COLO829 (cell line): Measurements from ENCODE around the gene NAPSA.
A peak's percentile ranks its signal among the peaks of the same experiment; 100 is the strongest.
"Not testable (repeated sequence)": the region's sequence is repeated elsewhere in the genome, so short reads cannot be mapped to it uniquely, and the experiment has no call there.

Experiments
- DNase-seq: peaks from one replicate; pipeline ENCODE4 v3.0.0; 2012; ENCODE audit warnings: low spot score

Gene NAPSA

GRCh38 chr19:50365434-50366306 lies at the start of gene NAPSA:
NAPSA (minus strand) TSS chr19:50365639; CDS start chr19:50365621, 18 bp downstream.
- no peak for DNase-seq

GRCh38 chr19:50413531-50413930 lies 48.1 kb upstream of the NAPSA start:
- no peak for DNase-seq

GRCh38 chr19:50413096-50413495 lies 47.7 kb upstream of the NAPSA start:
- no peak for DNase-seq

GRCh38 chr19:50412419-50412818 lies 47.0 kb upstream of the NAPSA start:
- DNase-seq, result no peak

- no peak for DNase-seq
These were observed 44.7 kb upstream of the NAPSA start for GRCh38 chr19:50410109-50410508.

- DNase-seq, result no peak
These were observed 43.9 kb upstream of the NAPSA start for GRCh38 chr19:50409347-50409746.

GRCh38 chr19:50406829-50407228 lies 41.4 kb upstream of the NAPSA start:
- DNase-seq, result no peak

- DNase-seq, result no peak
These were observed 40.8 kb upstream of the NAPSA start for GRCh38 chr19:50406156-50406820.

- DNase-seq, result no peak
These were observed 37.3 kb upstream of the NAPSA start for GRCh38 chr19:50402544-50403301.

- DNase-seq, result no peak
These were observed 36.4 kb upstream of the NAPSA start for GRCh38 chr19:50401605-50402450.

- DNase-seq, result no peak
These were observed 33.9 kb upstream of the NAPSA start for GRCh38 chr19:50399368-50399745.

GRCh38 chr19:50398675-50399367 lies 33.4 kb upstream of the NAPSA start:
- no peak for DNase-seq

GRCh38 chr19:50394017-50394416 lies 28.6 kb upstream of the NAPSA start:
- DNase-seq, result no peak

GRCh38 chr19:50393589-50393988 lies 28.1 kb upstream of the NAPSA start:
- no peak for DNase-seq

GRCh38 chr19:50392759-50393158 lies 27.3 kb upstream of the NAPSA start:
- DNase-seq, result peak; percentile 10

GRCh38 chr19:50390952-50391351 lies 25.5 kb upstream of the NAPSA start:
- not testable (repeated sequence) for DNase-seq

- DNase-seq, result not testable (repeated sequence)
These were observed 24.9 kb upstream of the NAPSA start for GRCh38 chr19:50390295-50390694.

- no peak for DNase-seq
These were observed 22.4 kb upstream of the NAPSA start for GRCh38 chr19:50387868-50388245.

GRCh38 chr19:50387176-50387867 lies 21.9 kb upstream of the NAPSA start:
- DNase-seq, result no peak

- DNase-seq, result no peak
These were observed 19.5 kb upstream of the NAPSA start for GRCh38 chr19:50384685-50385535.
